H1 (cell line): Measurements from ENCODE around the gene IRGQ. TPM values are rescaled to one million over a fixed set of nuclear protein-coding genes. Genes with fewer than 3 reads are reported as not detected.

Experiments used
- MAFK ChIP-seq: IDR thresholded peaks from 2 replicates; pipeline ENCODE4 v1.6.1; 2012; ENCODE audit warnings: low read depth, mild to moderate bottlenecking, improper control_type of control experiment, low read length
- polyA plus RNA-seq, 7 experiments: library from polyadenylated mRNA; depleted of rRNA in 3 of 7; stranded (reverse) in 5 of 7; unstranded in 2 of 7; fragments of >200 nt in 5 of 7; fragments of 200-250 nt in 2 of 7; gene quantifications; 1 replicate in 5 of 7; 2 replicates in 1 of 7; 4 replicates in 1 of 7; pipeline versions ENCODE4 v1.2.1 to v1.2.3, GENCODE V29; 2011 to 2013; ENCODE audit warnings: missing spikeins in 2 of 7, mixed read lengths in 2 of 7
- total RNA-seq: library from RNA; stranded (reverse); fragmentation: NEBNext Ultra II Directional; extraction: Animal tissue kit (Norgen Biotek cat#: 25700); gene quantifications from 2 replicates; pipeline ENCODE4 v1.2.1, GENCODE V29; 2021

Gene IRGQ
- total and polyA plus RNA-seq, 2 of the 8 experiments (the other 6 are each of a cell fraction or from before 2014, with no cell fraction given): 16.0 to 42.9 TPM

DNA sequence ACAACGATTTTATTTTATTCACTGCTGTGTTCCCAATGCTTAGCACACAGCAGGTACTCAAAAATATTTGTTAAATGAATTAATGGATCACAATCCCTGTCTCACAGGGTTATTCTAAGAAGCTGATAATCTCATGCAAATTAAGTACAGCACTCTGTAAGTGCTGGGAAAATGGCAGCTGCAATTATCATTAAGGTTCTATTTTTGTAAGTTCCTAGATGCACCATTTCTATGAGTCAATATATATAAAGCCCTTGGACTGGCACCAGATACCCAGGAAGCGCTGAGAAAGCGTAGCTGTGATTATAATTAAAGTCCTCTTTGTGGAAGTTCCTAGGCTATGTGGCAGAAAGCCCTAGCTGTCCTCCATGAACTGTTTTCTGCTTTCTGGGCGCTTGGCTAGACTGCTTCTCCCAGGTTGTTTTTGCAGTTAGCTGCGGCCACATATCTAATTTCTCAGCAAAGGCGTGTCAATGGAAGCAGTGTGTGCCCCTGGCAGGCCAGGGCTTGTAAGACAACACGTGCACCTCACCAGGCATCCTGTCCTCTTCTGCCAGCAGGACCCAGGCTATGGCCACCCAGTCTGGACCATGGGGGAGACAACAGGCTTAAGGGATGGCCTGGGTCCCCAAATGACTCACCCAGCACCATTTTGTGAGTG is 10.8 kb upstream of the IRGQ start (continued):
- no peak for TF ChIP-seq MAFK
